OCI-M1 (cell line): ENCODE measurements around the gene VSIG10.
A peak's percentile ranks its signal among the peaks of the same experiment; 100 is the strongest.
"Not testable (repeated sequence)": the region's sequence is repeated elsewhere in the genome, so short reads cannot be mapped to it uniquely, and the experiment has no call there.

Experiments
- DNase-seq: peaks from one replicate; lab custom pipeline; 2025; lab: John Stamatoyannopoulos, UW

VSIG10 gene, protein sequence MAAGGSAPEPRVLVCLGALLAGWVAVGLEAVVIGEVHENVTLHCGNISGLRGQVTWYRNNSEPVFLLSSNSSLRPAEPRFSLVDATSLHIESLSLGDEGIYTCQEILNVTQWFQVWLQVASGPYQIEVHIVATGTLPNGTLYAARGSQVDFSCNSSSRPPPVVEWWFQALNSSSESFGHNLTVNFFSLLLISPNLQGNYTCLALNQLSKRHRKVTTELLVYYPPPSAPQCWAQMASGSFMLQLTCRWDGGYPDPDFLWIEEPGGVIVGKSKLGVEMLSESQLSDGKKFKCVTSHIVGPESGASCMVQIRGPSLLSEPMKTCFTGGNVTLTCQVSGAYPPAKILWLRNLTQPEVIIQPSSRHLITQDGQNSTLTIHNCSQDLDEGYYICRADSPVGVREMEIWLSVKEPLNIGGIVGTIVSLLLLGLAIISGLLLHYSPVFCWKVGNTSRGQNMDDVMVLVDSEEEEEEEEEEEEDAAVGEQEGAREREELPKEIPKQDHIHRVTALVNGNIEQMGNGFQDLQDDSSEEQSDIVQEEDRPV

DNA sequence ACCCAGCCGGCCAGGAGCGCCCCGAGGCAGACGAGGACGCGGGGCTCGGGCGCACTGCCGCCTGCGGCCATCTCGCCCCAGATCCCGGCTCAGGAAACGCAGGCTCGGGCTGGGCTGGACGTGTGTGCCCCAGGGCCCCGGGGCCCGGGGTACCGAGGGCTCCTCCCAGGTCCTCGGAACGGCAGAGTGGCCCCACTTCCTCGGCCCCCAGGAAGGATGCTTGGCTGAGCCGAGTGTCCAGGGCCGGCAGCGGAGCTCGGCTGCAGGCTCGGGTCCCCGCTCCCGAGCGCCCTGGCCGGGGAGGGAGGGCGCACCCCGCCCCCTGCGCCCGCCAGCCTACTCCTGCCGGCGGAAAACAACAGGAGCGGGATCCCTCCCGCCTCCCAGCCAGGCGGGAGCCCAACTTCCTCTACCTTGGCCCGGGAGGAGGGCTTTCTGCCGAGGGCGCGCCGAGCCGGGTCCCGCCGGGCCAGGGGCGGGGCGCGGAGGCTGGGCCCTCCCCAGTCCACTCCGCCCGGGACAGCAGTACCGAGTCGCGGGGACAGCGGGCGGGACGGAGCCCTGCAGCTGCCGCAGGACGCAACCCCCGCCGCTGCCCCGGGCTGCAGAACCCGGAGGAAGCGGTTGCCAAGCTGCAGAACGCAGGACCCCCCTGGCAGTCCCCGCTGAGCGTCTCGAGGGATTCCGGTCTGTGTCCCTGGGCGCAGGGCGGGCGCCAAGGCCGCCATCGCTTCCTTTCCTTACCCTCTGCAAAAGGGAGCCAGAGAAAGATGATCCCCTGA, at the start of gene VSIG10:
VSIG10 (minus strand) TSS at position 411 of the 782 bp plus-strand sequence; CDS start at position 71, 340 bp downstream.
- DNase-seq = peak; percentile 24

DNA sequence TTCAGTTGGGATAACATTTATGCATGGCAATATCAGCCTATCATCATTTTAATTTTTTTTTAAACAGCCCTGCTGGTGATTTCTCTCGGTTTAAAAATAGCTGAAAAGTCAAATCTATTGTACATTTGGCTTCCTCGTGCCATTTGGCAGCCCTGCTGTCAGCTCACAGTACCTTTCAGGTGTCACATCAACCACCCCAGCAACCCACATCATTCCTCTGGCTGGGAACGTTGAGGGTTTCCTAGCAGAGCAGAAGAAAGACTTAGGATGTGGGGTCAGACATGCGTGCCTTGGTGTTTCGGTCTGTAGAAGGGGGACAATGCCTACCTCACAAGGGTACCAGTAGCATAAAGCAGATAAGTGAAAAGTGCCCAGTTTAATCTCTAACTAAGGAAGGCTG, 47.9 kb upstream of the VSIG10 start:
- no peak for DNase-seq

DNA sequence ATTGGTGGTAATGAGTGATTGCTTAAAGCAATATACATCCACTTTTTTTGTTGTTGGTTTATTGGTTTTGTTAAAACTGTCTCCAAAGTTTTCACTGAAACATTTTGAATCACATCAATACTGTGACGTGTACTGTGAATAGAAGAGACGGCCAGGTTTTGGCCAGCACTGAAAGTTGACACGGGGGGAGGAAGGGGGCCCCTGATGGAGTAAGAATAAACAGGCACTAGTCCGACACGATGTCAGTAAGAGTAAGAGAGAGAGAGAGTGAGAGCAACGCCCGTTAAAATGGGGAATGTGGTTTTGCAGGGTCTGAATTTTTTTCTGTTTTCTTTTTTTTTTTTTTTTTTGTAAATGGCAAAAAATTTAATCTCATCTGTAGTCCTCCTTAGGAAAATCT, 46.8 kb upstream of the VSIG10 start:
- DNase-seq = no peak

DNA sequence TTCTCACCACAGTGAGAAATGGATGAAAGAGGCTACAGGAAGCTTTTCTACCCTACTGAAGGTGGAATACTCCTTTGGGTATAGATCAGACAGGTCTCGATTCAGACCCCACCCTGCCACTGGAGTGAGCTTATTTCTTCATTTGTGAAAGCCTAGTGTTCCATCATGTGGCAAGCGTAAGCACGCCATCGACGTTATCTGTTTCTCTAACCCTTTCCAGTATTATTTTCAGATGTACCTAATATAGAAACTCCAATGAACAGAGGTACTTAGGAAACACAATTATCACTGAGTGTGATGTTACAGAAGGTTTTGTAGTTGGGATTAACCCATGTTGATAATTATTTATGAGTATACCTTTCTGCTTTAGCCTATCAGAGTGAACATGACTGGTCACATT, 44.5 kb upstream of the VSIG10 start:
- DNase-seq = no peak

DNA sequence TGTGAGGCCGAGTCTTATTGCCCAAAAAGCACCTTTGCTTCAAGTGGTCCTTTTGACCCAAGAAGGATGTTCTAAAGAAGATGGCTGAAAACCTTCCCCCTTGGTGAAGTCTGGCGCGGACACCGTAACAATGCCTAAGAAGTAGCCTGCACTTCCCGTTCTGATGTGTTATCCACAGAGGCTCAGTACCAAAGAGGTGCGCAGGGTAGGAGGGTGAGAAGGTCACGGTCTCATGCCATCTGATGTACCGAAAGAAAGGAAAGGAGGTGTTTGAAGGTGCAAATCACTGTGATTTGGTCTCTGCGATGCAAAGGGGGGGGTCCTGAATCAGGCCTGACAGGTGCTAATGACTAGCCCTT, 42.0 kb upstream of the VSIG10 start:
- no peak for DNase-seq

DNA sequence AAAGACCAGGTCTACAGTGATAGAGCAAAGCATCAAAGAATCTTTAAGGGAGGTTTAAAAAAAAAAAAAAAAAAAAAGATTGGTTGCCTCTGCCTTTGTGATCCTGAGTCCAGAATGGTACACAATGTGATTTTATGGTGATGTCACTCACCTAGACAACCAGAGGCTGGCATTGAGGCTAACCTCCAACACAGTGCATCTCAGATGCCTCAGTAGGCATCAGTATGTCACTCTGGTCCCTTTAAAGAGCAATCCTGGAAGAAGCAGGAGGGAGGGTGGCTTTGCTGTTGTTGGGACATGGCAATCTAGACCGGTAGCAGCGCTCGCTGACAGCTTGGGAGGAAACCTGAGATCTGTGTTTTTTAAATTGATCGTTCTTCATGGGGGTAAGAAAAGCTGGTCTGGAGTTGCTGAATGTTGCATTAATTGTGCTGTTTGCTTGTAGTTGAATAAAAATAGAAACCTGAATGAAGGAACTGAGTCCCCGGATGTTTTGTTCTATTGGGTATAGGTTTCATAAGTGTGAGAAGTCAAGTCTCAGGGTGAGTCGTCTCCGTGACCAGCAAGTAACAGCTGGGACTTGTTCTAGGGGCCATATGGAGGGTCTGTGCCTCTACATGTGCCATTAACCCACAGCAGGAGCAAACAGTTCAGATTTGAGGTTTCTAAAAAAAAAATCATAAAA, 41.4 kb upstream of the VSIG10 start:
- DNase-seq = no peak

DNA sequence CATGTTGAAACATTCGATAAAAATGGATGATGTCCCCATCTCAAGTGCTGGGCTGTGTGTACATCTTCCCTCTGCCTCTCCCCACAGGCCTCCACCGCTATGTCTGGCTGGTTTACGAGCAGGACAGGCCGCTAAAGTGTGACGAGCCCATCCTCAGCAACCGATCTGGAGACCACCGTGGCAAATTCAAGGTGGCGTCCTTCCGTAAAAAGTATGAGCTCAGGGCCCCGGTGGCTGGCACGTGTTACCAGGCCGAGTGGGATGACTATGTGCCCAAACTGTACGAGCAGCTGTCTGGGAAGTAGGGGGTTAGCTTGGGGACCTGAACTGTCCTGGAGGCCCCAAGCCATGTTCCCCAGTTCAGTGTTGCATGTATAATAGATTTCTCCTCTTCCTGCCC, 40.7 kb upstream of the VSIG10 start:
- no peak for DNase-seq

DNA sequence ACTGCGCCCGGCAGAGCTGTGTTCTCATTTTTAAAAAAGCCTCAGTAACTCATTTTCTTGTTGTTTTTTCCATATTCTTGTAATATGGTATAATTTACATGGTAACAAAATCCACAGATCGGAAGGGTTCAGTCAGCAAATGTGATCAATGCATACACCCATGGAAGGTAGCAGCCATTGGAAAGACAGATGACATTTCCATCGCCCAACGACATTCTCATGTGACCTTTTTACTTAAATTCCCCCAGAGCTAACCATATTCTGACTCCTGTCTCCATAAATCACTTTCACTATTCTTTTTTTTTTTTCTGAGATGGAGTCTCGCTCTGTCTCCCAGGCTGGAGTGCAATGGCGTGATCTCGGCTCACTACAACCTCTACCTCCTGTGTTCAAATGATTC, 37.0 kb upstream of the VSIG10 start:
- no peak for DNase-seq

DNA sequence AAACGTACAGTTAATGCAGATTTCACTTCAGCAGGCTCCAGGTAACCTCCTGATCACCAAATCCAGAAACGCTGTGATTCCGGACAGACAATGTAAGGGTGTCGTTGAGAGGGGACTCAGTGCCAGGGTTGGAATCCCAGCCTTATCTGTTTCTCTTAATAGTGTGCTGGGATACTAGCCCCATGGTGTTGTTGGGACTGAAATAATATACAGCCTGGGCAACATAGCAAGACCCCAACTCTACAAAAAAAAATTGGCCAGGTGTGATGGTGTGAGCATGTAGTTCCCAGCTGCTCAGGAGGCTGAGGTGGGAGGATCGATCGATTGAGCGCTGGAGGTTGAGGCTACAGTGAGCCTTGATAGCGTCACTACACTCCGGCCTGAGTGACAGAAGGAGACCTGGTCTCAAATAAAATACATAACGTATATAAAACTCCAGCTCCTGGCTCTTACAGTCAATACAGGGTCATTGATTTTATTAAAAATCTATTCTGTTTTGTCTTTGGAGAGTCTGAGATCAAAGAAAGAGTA, 33.4 kb upstream of the VSIG10 start:
- DNase-seq = no peak

DNA sequence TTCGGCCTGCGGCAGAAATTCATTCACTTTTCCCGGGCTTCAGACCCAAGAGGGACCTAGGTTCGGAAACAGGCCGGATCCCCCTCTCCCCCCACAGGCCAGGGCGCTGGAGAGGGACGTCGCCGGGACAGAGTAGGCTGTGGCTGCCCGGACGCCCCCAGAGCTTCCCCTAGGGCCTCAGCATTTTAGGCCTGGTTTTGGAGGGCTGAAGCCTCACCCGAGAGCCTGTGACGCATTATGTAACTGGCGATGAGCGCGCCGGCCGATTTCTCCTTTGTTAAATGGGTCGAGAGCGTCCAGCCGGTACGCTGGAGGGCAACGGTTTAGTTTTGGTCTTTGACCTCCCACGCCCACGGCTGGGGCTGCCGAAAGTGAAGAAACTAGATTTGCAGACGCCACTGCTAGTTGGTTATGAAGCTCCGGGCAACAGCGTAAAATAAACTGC, 32.8 kb upstream of the VSIG10 start:
- DNase-seq = peak; percentile 62

DNA sequence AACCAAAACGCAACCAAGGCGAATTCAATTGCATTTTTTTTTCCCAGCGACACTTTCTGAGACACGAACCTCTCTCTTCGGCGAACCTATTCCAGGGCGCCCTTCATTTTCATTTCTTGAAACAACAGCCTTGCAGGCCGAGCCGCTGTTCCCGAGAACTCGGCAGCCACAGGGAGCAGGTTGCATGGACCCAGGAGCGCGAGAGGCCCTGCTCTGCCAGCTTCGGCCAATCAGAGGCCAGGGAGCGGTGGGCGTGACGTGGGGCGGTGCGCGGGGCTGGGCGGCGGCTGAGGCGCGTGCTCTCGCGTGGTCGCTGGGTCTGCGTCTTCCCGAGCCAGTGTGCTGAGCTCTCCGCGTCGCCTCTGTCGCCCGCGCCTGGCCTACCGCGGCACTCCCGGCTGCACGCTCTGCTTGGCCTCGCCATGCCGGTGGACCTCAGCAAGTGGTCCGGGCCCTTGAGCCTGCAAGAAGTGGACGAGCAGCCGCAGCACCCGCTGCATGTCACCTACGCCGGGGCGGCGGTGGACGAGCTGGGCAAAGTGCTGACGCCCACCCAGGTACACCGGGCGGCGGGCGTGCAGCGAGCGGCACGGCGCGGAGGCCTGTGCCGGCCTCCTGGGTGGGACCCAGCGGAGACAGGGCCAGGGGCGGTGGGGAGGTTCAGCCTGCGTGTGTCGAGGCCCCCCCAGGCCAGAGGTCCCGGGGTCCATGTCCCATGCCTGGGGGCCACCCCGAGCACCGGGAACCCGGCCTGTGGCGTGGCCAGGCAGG, 32.2 kb upstream of the VSIG10 start, which contains the start of gene PEBP1:
PEBP1 (plus strand) TSS at position 337 of the 771 bp plus-strand sequence; CDS start at position 423, 86 bp downstream.
- DNase-seq = peak; percentile 93

DNA sequence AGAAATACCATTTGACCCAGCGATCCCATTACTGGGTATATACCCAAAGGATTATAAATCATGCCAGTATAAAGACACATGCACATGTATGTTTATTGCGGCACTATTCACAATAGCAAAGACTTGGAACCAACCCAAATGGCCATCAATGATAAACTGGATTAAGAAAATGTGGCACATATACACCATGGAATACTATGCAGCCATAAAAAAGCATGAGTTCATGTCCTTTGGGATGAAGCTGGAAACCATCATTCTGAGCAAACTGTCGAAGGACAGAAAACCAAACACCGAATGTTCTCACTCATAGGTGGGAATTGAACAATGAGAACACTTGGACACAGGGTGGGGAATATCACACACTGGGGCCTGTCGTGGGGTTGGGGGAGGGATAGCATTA, 25.6 kb upstream of the VSIG10 start:
- not testable (repeated sequence) for DNase-seq

DNA sequence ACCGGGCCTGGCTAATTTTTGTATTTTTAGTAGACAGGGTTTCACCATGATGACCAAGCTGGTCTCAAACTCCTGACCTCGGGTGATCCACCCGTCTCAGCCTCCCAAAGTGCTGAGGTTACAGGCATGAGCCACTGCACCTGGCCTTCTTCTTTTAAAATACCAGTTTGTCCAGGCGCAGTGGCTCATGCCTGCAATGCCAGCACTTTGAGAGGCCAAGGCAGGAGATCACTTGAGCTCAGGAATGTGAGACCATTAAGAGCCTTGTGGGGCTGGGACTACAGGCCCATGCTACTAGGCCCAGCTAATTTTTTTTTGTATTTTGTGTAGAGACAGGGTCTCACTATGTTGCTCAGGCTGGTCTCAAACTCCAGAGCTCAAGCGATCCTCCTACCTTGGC, 24.1 kb upstream of the VSIG10 start:
- DNase-seq = no peak

DNA sequence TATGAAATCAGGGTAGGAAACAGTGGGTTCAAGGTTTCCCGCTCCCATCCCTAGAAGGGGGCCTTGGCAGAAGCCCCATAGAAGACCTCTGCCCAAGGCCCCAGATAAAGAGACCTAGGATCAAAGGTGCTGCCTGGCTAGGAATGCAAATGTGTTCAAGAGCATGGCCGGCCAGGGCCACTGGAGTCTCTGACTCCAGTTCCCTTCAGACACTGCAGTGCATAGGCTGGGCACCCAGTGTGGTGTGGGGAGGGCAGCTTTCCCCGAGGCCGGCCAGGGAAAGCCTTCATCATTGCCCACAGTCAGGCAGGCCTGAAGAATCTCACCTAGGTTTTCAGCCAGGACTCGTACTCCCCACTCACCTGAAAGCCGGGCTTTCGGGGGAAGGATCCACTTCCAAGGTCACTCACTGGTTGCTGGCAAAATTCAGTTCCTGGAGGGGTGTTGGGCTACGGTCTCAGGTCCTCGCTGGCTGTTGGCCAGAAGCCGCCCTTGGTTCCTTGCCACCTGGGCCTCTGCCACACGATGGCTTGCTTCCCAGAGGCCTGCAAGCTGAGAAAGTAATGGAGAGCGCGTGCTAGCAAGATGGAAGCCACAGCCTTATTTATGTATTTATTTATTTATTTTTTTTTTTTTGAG, 22.4 kb upstream of the VSIG10 start:
- DNase-seq = no peak

DNA sequence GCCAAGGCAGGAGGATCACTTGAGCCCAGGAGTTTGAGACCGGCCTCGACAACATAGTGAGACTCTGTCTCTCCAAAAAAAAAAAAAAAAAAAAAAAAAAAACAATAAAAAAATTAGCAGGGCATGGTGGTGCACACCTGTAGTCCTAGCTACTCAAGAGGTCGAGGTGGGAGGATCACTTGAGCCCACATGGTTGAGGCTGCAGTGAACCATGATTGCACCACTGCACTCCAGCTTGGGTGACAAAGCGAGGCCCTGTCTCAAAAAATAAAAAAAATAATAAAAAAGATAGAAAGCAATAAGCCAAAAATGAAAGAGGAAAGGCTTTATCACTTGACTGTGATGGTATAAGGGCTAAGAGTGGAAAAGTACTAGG, 21.9 kb upstream of the VSIG10 start:
- DNase-seq = no peak

DNA sequence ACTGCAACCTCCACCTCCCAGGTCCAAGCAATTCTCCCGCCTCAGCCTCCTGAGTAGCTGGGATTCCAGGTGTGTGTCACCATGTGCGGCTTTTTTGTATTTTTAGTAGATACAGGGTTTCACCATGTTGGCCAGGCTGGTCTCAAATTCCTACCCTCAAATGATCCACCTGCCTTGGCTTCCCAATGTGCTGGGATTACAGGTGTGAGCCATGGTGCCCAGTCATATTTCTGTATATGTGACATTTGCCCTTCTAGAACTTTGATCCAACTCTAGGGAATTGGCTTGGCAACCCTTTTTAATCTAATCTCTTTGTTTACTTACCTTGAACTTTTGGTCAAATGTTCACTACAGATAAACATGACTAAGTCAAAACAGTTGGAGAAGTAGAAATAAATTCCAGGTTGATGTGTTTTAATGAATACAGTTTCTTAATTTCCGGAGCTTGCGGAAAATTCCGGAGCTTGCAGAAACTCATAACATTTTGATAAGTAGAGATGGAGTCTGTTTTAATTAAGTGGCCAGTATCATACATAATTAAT, 20.6 kb upstream of the VSIG10 start:
- DNase-seq = no peak

DNA sequence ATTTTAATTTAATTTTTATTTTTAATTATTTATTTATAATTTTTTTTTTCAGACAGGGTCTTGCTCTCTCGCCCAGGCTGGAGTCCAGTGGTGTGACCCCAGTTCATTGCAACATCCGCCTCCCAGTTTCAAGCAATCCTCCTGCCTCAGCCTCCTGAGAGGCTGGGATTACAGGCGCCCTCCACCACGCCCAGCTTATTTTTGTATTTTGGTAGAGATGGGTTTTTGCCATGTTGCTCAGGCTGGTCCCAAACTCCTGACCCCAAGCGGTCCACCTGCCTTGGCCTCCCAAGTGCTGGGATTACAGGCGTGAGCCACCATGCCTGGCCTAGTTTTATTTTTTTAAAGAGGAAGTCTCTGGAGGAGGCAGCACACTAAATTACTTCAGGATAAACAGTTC, 18.5 kb upstream of the VSIG10 start:
- no peak for DNase-seq

DNA sequence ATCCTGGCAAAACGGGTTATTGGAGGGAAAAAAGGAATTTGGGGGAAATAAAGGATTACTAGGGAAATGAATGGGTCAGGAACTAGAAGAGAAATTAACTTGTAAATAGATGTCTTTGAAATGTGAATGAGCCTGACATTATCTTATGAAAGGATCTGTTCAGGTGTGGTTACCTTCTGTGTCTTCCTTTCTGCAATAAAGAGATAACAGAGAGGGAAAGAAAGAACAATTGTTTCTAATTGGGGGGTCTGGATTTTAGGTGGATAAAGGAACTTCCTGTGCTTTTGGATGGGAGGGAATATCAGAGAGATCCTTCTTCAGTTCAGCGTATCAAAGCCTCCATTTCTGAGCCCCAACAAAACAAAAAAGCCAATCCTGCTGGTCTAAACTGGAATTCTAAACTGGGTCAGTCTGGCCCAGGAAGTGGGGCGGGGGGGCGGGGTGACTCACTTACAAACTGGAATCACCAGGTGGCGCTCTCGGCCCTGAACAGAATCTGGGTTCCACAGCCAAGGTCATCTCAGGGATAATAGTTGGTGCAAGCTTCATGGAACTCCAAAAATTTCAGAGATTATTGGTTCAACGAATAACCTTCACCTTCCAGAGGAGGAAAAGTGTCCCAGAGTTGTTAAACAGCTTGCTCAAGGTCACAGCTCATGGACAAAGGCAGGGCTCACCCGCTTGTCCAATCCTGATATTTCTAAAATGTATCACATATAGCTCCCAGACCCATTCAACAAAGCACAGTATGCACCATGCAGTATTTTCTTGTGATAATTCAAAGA, 17.0 kb upstream of the VSIG10 start:
- peak; percentile 90 for DNase-seq

DNA sequence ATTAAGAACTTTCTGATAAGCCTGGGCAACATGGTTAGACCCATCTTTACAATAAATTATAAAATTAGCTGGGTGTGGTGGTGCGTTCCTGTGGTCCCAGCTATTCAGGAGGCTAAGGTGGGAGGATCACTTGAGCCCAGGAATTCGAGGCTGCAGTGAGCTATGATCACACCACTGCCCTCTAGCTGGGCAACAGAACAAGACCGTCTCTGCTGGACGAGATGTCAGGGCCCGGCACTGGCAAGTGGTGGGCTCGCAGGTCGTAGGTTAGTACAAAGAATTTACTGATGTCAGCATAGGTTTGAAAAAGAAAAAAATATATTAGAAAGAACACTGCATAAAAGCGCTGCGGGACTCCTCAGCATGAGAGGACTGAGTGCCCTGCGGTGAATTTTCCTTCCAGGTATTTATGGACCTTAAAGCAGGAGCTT, 15.7 kb upstream of the VSIG10 start:
- DNase-seq = no peak

DNA sequence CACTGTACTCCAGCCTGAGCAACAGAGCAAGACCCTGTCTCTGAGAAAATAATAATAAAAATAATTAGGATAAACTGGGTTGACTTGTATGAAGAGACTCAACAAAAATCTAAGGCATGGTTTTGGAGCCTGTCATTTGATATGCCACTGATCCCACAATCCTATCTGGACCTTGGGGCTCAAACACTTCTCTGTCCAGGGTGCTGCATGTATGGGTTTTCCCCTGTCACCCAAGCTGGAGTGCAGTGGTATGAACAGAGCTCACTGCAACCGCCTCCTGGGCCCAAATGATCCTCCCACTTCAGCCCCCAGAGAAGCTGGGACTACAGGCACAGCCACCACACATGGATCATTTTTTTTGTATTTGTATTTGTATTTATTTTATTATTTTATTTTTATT, 5.3 kb upstream of the VSIG10 start:
- DNase-seq = no peak
